Measurements from ENCODE around the gene CACNA1I.

Gene CACNA1I

GRCh38 chr22:39627865-39628562, 57.5 kb downstream of the CACNA1I start:
- DNase-seq: no peak

DNA sequence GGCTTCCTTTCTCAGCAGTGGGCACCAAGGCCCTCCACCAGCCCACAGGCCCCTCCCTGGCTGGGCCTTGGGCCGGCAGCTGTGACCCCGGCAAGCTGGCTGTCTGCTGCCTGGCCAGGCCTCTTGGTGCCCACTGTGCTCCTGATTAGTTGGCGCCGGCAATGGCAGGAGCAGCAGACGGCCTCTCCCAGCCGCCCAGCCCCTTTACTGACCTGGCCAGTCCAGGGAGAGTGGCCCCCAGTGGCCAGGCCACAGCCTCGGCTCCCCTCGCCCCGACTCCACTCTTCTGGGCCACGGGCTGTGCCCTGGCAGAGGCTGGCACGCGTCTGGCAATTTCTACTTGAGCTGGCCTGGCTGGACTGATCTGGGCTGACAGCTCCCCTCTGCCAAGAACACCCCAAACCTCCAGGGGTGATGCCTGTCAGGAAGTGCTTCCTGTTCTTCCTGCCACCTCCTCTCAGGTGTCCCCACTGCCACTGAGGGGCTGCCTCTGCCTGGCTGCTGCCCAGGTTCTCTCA, 58.1 kb downstream of the CACNA1I start:
- DNase-seq: no peak

DNA sequence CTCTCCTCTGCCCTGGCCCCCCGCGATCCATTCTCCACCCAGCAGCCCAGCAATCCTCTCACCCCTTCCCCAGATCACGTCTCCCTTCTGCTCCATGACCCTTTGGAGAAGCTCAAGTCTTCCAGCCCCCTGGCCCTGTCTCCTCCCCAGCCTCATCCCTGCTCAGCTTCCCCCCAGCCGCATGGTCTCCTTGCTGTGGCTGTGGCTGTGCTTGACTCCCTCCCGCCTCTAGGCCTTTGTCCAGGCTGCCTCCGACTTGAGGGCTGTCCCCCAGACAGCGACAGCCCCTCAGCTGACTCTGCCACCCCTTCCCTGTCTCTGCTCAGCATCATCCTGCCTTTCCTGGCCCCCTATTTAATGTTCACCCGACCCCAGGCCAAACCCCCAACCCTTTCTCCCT, 59.3 kb downstream of the CACNA1I start:
- no peak for DNase-seq

- DNase-seq: no peak
Observed at GRCh38 chr22:39630721-39631120, 60.2 kb downstream of the CACNA1I start.

DNA sequence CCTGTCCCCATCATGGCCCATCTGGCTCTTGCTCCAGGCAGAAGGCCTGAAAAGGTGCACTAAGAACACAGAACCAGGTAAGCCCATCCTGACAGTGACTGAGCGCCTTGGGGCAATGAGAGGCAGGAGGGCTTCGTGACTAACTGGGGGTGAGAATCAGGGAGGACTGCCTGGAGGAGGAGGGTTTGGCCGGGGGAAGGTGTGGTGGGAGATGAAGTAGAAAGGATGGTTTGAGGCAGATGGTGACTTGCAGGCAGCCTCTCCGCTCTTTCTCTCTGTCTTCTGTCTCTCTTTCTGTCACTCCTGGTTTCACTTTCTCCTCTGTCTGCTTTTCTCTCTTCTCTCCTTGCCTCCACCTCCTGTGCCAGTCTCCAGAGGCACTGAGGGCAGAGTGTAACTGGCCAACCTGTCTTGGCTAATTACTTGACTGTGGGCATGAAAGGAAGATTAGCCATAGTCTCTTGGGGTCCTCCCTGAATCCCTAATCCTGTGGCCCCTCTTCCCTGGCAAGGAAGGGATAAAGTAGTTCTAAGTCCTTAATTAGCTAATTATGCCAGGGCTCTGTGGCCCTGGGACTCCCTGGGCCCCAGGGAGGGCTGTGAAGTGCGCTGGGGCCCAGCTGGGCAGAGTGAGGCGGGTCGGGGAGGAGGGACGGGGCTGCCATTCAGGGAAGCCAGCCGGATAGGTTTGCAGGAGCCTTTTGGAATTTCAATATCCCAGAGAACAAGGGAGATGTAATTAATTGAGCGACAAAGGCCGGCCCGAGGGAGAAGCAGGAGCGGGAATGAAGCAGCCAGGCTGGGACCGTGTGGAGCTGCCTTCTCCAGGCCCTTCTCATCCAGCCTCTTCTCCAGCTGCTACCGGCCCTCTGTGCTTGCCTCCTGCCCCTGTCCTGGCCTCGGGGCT, 61.1 kb downstream of the CACNA1I start:
- DNase-seq: no peak

GRCh38 chr22:39634530-39635405, 64.2 kb downstream of the CACNA1I start:
- DNase-seq: peak; percentile 37 to 75

DNA sequence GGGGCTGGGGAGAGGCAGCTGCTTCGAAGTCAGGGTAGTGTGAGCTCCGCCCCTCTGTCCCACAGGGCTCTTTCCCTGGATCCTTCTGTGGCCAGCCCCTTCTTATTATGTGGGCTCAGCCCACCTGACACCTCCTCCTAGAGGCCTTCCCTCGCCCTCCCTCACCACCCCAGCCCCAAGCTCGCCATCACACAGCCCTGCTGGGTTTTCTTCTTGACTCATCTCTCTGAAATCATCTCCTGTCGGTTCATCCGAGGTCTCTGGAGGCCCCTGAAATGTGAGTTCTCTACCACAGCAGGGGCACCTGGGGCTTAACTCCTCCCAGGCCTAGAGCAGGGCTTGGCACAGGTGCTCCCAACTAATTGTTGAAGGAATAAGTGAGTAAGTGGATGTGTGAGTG, 65.2 kb downstream of the CACNA1I start:
- no peak for DNase-seq

DNA sequence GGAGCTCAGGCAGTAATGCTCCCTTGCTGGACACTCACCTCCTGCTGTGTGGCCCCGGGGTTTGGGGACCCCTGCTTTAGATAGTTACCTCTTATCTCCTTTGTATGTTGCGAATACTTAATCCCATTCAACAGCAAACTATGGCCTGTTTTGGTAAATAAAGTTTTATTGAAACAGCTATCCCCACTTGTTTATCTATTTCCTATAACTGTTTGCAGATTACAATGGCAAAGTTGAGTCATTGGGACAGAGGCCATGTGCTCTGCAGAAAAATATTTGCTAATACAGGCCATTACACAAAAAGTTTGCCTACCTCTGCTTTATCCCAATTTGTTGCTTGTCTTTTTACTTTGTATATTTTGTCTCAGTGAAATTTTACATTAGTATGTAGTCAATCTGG, 68.4 kb downstream of the CACNA1I start:
- DNase-seq: no peak

- DNase-seq: no peak
Observed at GRCh38 chr22:39641660-39642310, 71.2 kb downstream of the CACNA1I start.

GRCh38 chr22:39643311-39644083, 72.9 kb downstream of the CACNA1I start:
- DNase-seq: no peak

- DNase-seq: no peak
Observed at GRCh38 chr22:39645532-39645931, 75.0 kb downstream of the CACNA1I start.

DNA sequence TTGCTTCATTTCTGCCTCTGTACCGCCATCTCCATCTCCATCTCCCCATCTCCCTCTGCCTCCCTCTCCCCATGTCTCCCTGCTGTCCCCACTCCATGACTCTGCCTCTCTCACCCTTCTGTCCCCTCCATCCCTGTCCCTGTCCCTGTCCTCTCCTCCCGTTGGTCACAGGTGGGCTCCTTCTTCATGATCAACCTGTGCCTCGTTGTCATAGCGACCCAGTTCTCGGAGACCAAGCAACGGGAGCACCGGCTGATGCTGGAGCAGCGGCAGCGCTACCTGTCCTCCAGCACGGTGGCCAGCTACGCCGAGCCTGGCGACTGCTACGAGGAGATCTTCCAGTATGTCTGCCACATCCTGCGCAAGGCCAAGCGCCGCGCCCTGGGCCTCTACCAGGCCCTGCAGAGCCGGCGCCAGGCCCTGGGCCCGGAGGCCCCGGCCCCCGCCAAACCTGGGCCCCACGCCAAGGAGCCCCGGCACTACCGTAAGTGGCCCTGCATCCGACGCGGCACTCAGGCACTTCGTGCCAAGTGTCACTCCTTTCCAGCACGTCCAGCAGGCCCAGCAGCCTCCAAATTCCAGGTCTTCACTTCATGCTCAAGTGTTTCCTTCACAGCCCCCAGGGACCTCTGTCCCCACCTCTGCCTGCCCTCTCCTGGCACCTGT, 76.0 kb downstream of the CACNA1I start:
- no peak for DNase-seq

GRCh38 chr22:39647836-39648629, 77.5 kb downstream of the CACNA1I start:
- DNase-seq: no peak

DNA sequence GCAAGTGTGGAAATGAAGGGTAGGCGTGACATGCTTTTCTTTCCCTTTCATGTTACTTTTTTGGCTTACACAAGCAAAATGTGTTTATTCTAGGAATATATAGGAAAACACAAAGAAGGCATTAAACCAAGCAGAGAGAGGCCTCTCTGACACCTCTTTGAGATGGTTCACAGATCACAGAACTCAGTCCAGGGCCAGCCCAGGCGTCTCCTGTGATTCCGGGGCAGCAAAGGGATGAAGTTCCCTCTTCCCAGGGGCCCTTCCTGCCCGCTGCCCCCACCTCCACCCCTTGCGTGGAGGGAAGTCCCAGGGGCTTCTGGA, 78.0 kb downstream of the CACNA1I start:
- DNase-seq: no peak

DNA sequence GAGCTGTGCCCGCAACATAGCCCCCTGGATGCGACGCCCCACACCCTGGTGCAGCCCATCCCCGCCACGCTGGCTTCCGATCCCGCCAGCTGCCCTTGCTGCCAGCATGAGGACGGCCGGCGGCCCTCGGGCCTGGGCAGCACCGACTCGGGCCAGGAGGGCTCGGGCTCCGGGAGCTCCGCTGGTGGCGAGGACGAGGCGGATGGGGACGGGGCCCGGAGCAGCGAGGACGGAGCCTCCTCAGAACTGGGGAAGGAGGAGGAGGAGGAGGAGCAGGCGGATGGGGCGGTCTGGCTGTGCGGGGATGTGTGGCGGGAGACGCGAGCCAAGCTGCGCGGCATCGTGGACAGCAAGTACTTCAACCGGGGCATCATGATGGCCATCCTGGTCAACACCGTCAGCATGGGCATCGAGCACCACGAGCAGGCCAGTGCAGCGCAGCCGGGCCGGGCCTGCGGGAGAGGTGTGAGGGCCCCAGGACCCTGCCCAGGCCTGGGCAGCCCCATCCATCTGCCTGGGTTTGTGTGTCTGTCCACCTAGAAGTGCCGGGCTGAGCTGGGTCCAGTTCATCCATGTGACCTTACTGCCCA, 79.0 kb downstream of the CACNA1I start:
- DNase-seq: no peak

DNA sequence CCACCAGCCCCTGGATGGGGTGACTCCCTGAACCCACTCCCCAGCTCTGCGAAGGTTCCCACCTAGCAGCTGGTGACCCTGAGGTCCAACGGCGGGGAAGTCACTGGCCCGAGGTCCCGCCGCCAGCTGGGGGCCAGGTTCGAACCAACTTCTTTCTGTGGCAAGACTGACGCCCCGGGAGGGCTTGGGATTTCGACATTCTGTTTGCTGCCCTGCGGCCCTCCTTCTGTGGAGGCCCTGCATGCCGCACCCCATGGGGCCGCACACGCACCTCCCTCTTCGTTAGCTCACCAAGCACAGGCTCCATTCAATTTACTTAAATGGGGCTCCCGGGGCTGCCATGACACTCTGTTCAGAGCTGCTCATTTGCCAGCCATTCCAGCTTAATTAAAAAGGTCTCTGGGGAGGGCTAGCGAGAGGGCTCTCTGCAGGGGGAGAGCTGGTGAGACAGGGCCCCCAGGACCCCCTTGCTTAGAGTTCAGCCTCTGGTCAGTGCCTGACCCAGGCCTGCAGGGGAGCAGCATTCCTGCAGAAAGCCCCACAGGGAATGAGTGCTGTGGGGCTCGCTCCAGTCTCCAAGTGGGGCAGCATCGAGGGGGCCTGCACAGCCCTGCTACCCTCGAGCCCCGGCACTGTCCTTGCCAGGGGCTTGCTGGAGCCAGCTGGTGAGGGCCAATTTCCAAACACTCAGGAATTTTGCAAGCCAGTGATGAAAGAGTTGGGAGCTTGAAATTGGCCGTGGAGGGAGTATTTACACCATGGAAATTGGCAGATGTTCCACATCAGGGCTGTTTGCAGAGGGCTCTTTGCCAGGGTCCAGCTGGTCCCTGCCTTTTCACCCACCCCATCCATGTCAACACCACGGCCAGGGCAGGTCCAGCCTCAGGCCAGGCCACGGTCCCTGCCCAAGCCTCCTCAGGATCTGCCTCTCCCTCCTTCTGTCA, 80.8 kb downstream of the CACNA1I start:
- DNase-seq: no peak

GRCh38 chr22:39652990-39653786, 82.6 kb downstream of the CACNA1I start:
- DNase-seq: no peak

GRCh38 chr22:39653787-39654077, 83.2 kb downstream of the CACNA1I start:
- no peak for DNase-seq
